SU-DHL-6 (cell line): ENCODE results near the gene CBFA2T2.
"Not testable (repeated sequence)": the region's sequence is repeated elsewhere in the genome, so short reads cannot be mapped to it uniquely, and the experiment has no call there.

Source experiments
- H2AFZ ChIP-seq: fragments of 200-600 bp; sonication (generic); 2 replicates; pipeline ENCODE4 v1.6.1; 2014; ENCODE audit warnings: low read depth, mild to moderate bottlenecking, moderate library complexity, mixed read lengths, antibody characterized with exemption, low read length; ENCODE audit not compliant: severe bottlenecking
- H3F3A ChIP-seq: fragments of 200-600 bp; shearing (Covaris generic); 2 replicates; pipeline ENCODE4 v1.6.0; 2016; ENCODE audit warnings: antibody characterized with exemption, mild to moderate bottlenecking; ENCODE audit not compliant: insufficient read depth
- H3K27ac ChIP-seq: fragments of 200-600 bp; sonication (generic); 2 replicates; pipeline ENCODE4 v1.5.1; 2016; ENCODE audit warnings: low read depth, mild to moderate bottlenecking, low read length, moderate library complexity, mixed read lengths
- H3K27me3 ChIP-seq: fragments of 200-600 bp; sonication (generic), shearing (Covaris generic); 2 replicates; pipeline ENCODE4 v1.6.0; 2014; ENCODE audit warnings: mild to moderate bottlenecking, low read length
- H3K36me3 ChIP-seq: fragments of 200-600 bp; sonication (generic); 2 replicates; pipeline ENCODE4 v1.6.1; 2014; ENCODE audit warnings: mild to moderate bottlenecking, low read length, mixed read lengths
- H3K4me2 ChIP-seq: fragments of 300-600, 200-600 bp; shearing (Covaris generic), sonication (generic); 2 replicates; pipeline ENCODE4 v1.6.0; 2014; ENCODE audit warnings: low read length, low read depth, mild to moderate bottlenecking; ENCODE audit not compliant: poor library complexity, severe bottlenecking
- H3K4me3 ChIP-seq: fragments of 200-600 bp; sonication (generic); 2 replicates; pipeline ENCODE4 v1.5.1; 2014; ENCODE audit warnings: antibody characterized with exemption, low read length, mild to moderate bottlenecking, mixed read lengths; ENCODE audit not compliant: insufficient read depth, poor library complexity, severe bottlenecking
- H3K79me2 ChIP-seq: fragments of 200-600 bp; sonication (generic); 2 replicates; pipeline ENCODE4 v1.6.1; 2014; ENCODE audit warnings: mild to moderate bottlenecking, low read length, moderate library complexity; ENCODE audit not compliant: insufficient read depth
- H3K9ac ChIP-seq: fragments of 200-600 bp; sonication (generic); 2 replicates; pipeline ENCODE4 v1.7.0; 2014; ENCODE audit warnings: mild to moderate bottlenecking, low read length
- H3K9me2 ChIP-seq: fragments of 200-600 bp; sonication (generic); replicated peaks from 2 replicates; pipeline ENCODE4 v1.6.1; 2014; ENCODE audit warnings: low read length; ENCODE audit not compliant: insufficient read depth
- H3K9me3 ChIP-seq: fragments of 200-600 bp; sonication (generic); 2 replicates; pipeline ENCODE4 v1.6.1; 2014; ENCODE audit warnings: low read length, mixed read lengths; ENCODE audit not compliant: insufficient read depth
- H4K20me1 ChIP-seq: fragments of 200-600 bp; sonication (generic); 2 replicates; pipeline ENCODE4 v1.6.1; 2014; ENCODE audit warnings: low read depth, mild to moderate bottlenecking, antibody characterized with exemption, low read length, moderate library complexity, mixed read lengths
- CTCF ChIP-seq: fragments of 200-600 bp; sonication (generic); IDR thresholded peaks from one replicate; pipeline ENCODE4 v1.5.1; 2017; ENCODE audit warnings: antibody characterized with exemption, mild to moderate bottlenecking, low read length, moderate library complexity; ENCODE audit not compliant: insufficient read depth, poor library complexity, severe bottlenecking
- EZH2phosphoT487 ChIP-seq: fragments of 200-600 bp; sonication (generic), shearing (Covaris generic); conservative IDR thresholded peaks from 2 replicates; pipeline ENCODE4 v1.6.1; 2018; ENCODE audit warnings: mild to moderate bottlenecking, antibody characterized with exemption, low read length, moderate library complexity, mixed read lengths

The CBFA2T2 gene

GRCh38 chr20:33489495-33490022, 337 bp upstream of the CBFA2T2 start:
- 0 out of 2 replicates have a peak, but pooled peaks cover 3% of the 10 kb centered on the region for H3F3A ChIP-seq
- H3K79me2 ChIP-seq, result no peaks in the 10 kb centered on the region; the same call in 1 of the 2 replicates
- H3K36me3 ChIP-seq, result no peaks in the 10 kb centered on the region
- no peaks in the 10 kb centered on the region for H4K20me1 ChIP-seq
- TF ChIP-seq CTCF, result no peak
- no peak for TF ChIP-seq EZH2phosphoT487
- H3K4me2 ChIP-seq, result peak overlapping the region; percentile 91
- H3K9me2 ChIP-seq, result no peaks in the 10 kb centered on the region
- H3K9ac ChIP-seq, result peak overlapping the region; percentile 74
- no peaks in the 10 kb centered on the region for H3K9me3 ChIP-seq
- peak overlapping the region; percentile 94 for H2AFZ ChIP-seq
- H3K27ac ChIP-seq, result peak overlapping the region; percentile 41
- H3K4me3 ChIP-seq, result peak overlapping the region; percentile 80
- H3K27me3 ChIP-seq, result no peaks in the 10 kb centered on the region

GRCh38 chr20:33490934-33491656, 1.2 kb downstream of the CBFA2T2 start:
- Histone ChIP-seq H3K36me3 (no peaks in the 10 kb centered on the region), H3K79me2 (no peaks in the 10 kb centered on the region; the same call in 1 of the 2 replicates), H3F3A (0 out of 2 replicates have a peak, but pooled peaks cover 3% of the 10 kb centered on the region), H3K27ac (no peak overlapping the region), H3K9ac (peak overlapping the region; percentile 68), H2AFZ (peak overlapping the region; percentile 95), H3K9me2 (no peaks in the 10 kb centered on the region), H3K27me3 (no peaks in the 10 kb centered on the region), H3K4me3 (peak overlapping the region; percentile 58), H3K9me3 (no peaks in the 10 kb centered on the region), H4K20me1 (no peaks in the 10 kb centered on the region), H3K4me2 (peak overlapping the region; percentile 82)
- TF ChIP-seq EZH2phosphoT487 (no peak), CTCF (no peak)

- H3K79me2 ChIP-seq, result no peaks in the 10 kb centered on the region; the same call in 1 of the 2 replicates
- no peak for TF ChIP-seq CTCF
Observed at GRCh38 chr20:33493076-33493766, 3.3 kb downstream of the CBFA2T2 start.

GRCh38 chr20:33496776-33497175, 6.9 kb downstream of the CBFA2T2 start:
- H3K9ac ChIP-seq, H3K27me3 ChIP-seq, H4K20me1 ChIP-seq, H3K4me2 ChIP-seq, H3K9me3 ChIP-seq, H3K9me2 ChIP-seq, H3K27ac ChIP-seq, H3F3A ChIP-seq, H3K36me3 ChIP-seq, H3K4me3 ChIP-seq, H3K79me2 ChIP-seq, H2AFZ ChIP-seq: not testable (repeated sequence)

More at GRCh38 chr20:33493076-33493766, 3.3 kb downstream of the CBFA2T2 start:
- no peak overlapping the region for H3K27ac ChIP-seq
- no peak overlapping the region for H3K4me2 ChIP-seq
- H3F3A ChIP-seq, result 0 out of 2 replicates have a peak, but pooled peaks cover 3% of the 10 kb centered on the region
- no peaks in the 10 kb centered on the region for H3K9me3 ChIP-seq
- H3K9ac ChIP-seq, result no peak overlapping the region
- H3K4me3 ChIP-seq, result no peak overlapping the region
- no peaks in the 10 kb centered on the region for H3K9me2 ChIP-seq
- H3K27me3 ChIP-seq, result no peaks in the 10 kb centered on the region
- H4K20me1 ChIP-seq, result no peaks in the 10 kb centered on the region
- H2AFZ ChIP-seq, result no peak overlapping the region
- no peaks in the 10 kb centered on the region for H3K36me3 ChIP-seq
